ENCODE data around the gene BCAS1. TPM values are rescaled to one million over a fixed set of nuclear protein-coding genes. Genes with fewer than 3 reads are reported as not detected.
"Not testable (repeated sequence)": the region's sequence is repeated elsewhere in the genome, so short reads cannot be mapped to it uniquely, and the experiment has no call there.

BCAS1 gene
- polyA plus RNA-seq, 12 donors: 3.5 to 14.6 (median 5.7) TPM; not detected in 1

DNA sequence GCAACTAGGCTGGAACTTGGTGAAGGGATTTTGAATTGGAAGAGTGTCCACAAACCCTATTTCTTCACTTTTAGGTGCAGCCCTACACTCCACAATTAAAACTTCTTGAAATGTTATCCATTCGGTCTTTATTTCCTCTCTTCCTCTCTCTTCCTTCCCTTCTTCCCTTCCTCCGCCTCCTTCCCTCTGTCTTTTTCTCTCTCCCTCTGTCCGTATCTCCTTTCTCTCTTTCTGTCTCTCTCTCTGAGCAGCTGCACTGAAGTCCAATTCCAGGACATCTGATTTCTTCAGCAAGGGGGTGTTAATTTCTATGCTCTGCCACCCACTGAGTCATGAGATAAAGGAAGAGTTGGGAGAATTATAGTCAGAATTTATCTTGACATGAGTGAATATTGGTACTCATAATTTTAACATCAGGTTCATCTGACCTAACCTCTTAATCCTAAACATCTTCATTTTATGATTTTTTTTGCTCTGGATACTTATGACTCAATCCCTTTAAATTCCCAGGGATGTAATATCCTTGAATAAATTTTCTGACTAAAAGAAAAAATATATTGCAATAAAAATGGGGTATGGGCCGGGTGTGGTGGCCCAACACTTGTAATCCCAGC lies 84.2 kb downstream of the BCAS1 start:
- no peak for DNase-seq

DNA sequence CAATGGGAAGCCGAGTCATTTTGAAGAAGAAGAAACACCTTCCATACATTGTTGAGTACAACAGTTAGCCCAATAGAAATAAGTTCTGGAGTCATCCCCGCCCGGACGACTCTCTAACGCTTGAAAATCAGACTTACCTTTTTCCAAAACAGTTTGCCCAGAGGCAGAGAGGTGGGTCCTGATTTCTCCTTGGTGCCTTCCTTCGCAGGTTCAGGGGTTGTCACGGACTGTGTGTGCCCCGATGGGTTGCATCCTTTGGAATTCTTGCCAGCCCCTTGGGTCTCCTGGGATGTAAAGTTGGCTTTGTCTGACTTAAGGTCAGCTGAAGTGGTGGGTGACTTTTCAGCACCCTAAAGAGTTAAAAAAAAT lies 85.3 kb downstream of the BCAS1 start:
- DNase-seq: no peak

DNA sequence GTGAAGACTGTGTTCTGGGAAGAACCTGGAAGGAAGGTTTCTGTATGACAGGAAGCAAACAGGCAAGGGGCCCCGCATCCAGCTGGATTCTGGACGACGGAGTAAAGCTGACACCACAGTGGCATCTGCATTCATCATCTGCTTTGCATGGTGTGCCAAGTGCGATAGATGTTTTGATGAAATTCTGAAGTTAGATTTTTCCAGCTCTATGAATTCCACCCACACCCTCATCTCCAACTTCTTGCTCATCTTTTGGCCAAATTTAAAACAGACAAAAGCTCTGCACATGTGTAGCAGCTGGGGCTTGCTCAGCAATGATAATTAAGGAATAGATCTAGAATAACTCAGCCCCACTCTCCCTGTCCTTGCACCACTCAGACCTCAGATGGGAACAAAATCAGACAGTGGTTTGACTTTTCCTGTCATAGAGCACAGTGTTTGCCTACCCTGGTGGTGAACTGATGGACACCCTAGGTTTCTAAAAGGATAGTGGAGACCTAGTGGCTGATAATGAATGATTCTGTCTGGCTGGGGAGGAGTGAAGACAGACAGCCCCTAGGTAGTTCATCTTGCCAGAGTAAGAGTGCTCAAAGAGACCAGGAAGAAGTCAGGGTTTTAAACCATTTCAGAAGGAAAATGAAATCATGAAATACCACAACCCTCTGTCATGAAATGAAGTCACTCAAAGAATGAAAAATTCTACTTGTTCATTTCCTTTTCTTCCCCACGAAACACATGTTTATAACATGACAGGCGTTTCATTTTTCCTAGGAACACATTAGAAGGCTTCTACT lies 85.8 kb downstream of the BCAS1 start:
- DNase-seq: no peak

DNA sequence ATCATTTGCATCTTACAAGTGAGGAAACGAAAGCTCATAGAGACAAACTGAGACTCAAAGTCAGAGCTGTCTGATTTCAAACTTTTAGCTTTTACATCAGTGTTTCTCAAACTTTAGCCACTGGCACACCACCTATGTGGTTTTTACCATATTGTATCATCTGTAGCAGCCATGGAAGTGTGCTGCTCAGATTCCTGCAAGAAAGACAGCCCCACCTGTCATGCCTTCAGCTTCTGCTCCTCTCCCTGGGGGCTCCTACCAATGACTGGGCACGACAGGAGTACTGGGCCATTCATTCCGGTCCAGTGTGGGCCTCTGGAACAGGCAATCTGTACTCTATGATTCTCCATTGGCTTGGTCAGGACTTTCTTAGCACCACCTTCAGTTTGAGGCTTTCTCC lies 87.0 kb downstream of the BCAS1 start:
- DNase-seq: no peak

DNA sequence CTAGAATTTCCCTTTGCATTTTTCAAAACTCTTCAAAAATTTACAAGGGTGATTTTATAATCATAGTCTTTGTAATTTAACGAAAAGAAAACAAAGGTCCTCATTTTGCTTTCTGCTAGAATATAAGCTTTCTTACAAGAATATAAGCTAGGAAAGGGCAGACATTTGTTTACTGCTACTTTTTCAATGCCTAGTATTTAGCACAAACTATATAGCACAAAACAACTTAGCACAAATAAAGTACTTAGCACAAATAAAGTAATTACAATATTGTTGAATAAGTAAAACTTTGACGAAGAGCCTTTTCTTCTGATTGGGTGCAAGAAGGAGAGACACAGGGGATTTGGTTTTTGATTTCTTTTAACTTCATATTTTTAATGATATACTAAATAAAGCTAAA lies 87.8 kb downstream of the BCAS1 start:
- no peak for DNase-seq

DNA sequence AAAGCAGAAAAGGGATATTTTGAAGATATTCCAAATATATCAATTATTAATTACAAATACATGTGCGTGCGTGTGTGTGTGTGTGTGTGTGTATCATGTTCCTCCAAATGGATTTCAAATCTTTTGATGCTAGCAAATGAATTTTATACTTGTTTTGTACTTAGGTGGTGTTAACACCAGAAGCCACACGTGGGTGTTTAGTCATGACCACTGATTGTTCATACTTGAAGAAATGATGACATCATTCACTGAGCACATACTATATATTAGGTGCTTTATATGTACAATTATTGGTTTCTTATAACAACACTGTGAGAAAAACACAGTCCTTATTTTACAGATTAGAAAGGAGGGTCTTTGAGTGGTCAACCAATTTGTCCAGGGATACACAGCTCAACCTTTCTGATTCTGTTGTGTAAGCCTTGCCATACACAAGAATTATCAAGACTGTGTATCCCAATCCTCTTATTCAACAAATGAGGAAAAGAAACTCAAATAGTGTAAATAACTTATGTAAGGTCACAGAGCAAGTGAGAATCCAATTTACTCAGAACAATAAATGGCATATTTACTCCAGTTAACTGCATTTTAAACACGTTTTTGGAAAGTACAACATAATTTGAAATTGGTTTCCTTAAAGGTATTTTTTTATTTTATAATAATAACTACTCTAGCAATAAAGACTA lies 88.5 kb downstream of the BCAS1 start:
- no peak for DNase-seq

DNA sequence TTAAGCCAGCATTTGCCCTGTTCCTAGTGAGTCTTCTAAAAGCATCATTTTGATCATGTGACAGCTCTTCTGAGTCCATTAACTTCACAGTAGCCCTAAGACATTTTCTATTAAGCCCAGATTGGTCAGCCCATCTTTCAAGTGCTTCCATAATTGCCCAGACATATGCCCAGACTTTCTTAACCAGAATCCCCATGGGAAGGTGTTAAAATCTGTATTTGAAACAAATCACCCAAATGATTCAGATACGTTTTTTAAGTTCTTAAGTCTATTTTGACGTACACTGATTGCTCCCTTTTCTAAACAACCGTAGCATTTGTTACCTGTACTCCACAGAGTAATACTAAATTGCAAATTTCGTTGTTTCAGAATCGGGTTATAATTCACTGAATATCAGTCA lies 89.3 kb downstream of the BCAS1 start:
- DNase-seq: no peak

DNA sequence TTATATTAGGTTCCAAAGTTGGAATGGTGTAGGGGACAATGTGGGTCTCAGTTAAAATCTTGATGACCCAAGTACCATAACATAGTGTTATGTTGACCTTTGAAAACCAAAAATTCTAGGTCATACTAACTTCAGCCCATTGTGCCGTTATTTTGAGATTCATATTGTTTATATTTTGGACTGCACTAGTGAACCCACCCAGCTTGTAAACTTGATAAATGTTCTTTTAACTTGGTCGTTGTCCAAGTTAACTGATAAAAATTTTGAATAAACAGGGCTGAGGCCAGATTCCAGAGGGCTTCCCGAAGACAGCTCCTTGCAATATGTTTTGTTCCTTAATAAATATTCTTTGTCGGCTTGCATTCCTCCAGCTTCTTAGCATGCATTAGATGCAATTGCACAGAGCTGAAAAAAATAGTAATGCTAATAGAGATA lies 90.3 kb downstream of the BCAS1 start:
- no peak for DNase-seq

DNA sequence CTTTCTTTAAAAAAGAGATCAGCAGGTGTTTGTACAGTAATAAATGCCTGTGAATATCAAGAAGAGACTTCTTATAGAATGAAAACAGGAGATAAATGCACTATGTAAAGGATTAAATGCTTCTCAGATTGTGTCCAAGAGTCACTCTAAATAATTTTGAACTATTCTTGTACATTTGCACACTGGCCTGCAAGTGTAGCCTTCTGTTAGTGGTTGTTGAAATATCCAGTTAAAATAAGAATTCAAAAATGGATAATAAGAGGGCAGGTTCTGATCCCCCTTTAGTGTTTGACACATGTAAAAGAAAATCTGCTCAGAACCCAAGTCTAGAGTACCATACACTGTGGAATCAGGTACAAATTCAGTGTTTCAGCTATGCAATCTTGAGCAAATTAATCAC lies 91.9 kb downstream of the BCAS1 start:
- DNase-seq: no peak

DNA sequence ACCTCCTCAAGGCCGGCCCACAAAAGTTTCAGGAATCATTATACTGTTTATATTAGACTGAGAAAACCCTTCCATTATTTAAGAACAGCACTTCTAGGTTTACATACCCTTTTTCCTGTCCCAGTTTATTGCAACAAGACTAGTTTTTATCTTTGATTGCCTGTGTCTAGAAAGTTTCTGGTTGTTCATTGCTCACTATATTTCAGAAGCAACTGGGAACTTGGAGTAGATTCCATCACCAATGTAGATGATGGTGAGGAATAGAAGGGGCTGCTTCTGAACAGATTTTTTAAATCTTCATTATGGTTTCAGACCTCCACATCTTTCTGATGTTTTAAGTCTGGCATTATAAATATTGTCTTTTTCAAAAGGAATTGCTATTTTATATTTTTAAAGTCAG lies 93.0 kb downstream of the BCAS1 start:
- DNase-seq: no peak

DNA sequence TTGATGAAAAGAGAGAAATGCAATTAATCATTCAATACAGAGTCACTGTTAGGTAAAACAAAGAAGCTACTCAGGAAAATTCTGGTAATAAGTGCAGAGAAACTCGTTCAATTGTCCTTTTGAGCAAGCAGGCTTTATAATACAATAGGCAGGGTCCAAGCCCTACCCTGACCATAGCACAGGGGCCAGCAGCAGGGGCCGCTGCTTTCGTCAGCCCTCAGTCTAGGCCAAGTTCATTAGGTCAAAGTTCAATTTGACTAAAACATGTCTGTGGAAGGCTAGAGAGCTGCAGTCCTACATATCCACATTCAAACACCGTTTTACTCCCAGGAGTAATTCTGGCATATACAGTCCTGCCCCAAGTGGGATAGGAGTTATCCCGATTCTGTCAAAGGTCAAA lies 94.6 kb downstream of the BCAS1 start:
- no peak for DNase-seq

DNA sequence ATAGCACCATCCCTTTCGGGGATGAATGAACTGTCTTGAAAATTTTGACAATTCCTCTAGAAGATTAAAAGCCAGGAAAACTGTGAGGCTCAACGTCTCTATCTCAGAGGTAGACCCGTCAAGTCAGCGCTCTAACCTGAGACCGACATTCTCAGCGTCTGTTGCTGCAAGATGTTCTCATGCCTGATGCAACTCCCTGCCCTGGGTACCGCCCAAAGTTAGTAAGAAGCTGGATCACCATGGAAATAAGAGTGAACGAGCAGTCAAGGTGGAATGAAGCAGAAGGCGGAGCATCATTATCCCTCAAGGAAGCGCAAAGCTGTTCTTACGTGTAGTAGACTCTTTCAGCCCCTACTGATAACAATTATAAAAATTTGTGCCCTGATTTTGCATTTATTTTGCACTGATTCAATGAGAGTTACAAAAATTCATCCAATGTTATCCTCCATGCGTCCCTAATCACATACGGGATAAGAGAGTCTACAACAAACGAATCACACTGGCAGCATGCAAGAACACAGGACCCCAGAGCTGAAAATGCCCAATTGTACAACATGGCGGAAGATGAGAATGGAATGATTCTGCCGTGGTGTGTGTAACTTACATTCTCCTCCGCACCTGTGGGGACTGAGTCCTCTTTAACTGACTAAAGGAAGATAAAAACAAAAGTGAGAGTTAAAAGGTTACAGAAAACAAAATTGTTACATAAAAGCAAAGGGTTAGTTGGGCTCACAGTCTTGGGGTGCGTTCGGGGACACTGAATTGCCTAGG lies 95.4 kb downstream of the BCAS1 start:
- no peak for DNase-seq

DNA sequence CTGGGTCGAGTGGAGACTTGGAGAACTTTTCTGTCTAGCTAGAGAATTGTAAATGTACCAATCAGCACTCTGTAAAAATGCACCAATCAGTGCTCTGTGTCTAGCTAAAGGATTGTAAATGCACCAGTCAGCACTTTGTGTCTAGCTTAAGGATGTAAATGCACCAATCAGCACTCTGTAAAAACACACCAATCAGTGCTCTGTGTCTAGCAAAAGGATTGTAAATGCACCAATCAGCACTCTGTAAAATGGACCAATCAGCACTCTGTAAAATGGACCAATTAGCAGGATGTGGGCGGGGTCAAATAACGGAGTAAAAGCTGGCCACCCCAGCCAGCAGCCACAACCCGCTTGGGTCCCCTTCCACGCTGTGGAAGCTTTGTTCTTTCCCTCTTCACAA lies 96.5 kb downstream of the BCAS1 start:
- not testable (repeated sequence) for DNase-seq

DNA sequence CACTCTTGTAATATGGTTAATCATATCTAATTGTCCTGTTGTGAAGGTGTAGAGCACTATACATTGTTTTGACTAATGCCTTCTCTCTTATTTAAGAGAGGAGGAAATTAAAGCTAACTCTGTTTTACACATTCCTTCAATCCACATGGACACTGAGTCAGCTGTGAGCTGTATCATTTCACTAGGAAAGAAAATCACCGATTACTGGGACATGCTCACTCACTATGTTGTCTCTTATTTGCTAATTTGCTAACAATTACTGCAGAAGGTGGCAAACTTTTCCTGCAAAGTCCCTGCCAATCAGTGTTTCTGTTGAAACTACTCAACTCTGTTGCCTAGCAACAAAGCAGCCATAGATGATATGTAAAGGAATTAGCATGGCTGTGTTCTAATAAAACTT lies 98.2 kb downstream of the BCAS1 start:
- no peak for DNase-seq

DNA sequence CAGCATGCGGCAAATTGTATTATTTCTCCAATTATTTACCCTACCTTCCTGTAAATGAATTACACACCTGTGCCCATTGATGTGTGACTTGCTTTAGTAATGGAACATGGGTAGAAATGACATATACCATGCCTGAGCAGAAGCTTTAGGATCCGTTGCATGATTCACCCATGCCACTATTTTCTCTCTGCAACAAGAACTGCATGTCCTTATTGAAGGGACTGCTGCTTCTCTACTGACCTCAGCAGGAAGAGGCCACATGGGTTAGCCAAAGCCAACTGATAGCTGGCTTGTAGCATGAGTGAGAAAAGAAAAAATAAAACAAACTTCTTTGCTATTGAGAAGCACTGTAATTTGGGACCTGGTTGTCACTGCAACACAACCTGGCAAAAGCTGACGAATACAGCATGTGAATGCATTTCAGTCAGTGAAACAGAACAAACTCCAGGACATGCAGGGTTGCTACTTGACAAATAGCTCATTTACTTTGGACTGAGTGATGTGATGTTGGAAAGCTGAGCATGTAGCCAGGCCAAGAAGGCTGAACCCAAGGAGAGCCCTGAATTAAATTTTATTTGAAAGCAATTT lies 99.2 kb downstream of the BCAS1 start:
- no peak for DNase-seq

DNA sequence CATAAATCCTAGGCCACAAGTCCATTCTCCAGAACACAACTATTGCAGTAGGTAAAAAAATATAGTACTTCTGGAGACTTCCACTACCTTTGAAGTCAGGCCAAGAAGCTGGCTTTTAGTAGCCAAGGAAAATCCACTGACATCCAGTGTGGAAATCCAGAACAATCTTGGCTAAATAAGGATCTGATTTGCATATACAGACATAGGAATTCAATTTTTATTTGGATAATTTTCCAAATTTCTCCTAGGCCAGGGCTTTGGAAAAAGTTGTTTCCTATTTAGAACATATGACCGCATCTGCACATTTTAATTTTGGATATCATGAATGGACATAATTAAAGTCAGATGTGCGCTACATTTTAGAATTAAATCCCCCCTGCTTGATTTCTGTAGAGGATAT lies 100.2 kb downstream of the BCAS1 start:
- no peak for DNase-seq

DNA sequence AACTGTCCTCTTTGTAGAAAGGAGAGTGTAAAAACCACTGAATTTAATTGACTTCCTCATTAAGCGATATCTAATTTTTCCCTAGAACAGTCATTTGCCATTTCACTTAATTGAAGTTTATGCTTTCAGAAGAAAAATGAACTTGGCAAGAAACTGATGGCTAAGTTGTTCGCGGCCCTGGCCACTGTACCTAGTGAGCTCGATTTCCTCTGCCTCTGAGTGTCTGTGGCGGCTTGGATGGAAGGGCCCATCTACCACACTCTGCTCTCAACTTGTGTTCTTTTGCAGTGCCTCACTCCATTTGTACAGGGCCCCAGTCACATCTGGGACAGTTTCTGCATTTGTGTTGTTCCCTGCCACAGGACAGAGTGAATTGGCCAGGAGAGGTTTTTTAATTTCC lies 102.9 kb downstream of the BCAS1 start:
- no peak for DNase-seq

DNA sequence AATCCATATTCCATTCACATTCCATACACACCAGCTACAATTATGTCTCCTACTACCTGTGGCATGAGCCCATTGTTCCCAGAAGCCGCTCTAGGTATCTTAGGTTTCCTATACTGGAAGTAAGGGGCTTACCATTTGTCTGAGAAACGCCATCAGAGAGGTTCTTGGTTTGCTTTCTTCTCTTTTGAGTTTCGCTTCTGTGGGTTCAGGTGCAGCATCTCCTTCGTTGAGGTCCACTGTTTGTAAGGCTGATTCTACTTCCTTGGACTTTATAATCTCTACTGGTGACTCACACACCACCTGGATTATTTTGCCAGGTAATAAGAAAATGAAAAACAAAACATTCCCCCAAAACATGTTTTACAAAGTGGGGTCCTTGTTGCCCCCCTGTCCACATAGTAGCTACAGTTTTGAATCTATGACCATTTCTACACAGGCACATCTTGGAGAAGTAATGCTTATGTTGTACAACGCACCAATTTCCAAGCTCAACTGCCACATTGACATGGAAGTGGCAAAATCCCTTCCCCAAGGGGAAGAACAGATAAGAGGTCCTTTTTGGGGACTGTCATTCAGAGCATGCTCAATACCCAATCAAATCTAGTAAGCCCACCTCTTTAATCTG lies 103.5 kb downstream of the BCAS1 start:
- no peak for DNase-seq

DNA sequence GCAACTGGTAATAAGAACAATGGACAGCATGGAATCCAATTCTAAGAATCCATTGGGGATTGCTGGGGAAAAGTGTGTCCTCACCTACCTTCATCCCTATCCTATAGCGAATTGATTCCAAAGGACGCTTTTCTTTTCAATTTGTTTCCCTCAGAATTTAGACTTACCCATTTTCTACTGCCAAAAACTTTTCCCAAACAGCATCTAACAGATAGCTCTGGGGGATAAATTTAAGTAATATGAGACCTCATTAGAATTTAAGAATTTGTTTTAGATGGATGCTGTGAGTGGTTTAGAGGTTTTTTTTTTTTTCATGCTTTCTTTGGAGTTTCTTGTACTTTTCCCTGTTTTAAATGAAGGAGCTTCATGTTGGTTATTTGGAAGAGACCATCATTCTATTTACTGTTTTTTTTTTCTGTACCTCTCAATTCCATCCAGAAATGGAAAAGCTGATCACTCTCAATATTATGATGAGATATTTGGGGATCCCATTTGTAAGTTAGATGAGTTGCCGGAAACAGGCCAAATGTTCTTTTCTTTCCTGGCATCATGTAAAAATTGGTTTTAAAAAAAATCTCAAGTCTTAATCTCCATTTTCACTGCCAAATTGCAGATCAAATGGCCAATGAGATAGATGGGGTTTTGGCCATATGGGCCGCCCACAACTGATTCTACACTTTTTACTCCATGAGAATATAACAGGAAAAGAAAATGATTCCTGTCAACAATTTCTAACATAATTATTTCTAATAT lies 105.7 kb downstream of the BCAS1 start:
- DNase-seq: no peak

DNA sequence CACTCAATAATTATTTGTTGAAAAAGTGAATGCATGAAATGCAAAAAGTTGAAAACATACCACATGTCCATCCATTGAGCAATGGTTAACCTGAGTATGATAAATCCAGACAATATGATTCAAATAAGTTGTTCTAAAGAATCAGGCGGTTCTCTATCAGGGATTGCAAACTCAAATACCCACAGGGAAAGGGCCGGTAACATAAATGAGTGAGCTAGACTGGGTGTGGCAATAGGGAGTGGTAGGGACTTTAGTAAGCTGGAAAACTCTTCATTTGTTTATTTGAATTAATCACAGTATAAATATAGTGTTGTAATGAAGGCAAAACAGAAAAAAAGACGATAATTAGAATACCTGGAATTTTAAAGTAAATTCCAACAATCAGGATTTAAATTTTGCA lies 106.3 kb downstream of the BCAS1 start:
- no peak for DNase-seq

DNA sequence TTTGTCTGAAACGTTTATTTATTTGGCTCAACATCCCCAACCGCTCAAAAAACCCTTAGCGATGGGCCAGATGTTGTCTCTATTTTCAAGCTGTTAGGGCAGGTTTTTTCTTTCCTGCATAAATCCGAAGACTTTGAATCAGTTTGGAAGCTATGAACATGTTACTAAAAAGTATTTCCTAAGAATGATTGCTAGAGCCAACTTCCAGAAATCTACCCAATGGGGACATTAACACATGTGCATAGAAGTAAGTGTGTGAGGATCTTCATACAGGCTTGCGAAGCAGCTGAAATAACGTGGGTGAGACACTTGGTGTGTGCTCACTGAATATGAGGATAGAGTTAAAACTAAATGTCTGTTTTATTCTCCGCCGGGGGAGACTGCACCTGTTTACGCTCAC lies 106.8 kb downstream of the BCAS1 start:
- no peak for DNase-seq

Measured in muscle of arm (tissue), 12 donors.